ENCODE data around the gene CDC42.
"Not testable (repeated sequence)": the region's sequence is repeated elsewhere in the genome, so short reads cannot be mapped to it uniquely, and the experiment has no call there.

The CDC42 gene

GRCh38 chr1:22052115-22053016 lies at the start of gene CDC42:
Gene CDC42, plus strand, starts transcription at chr1:22052709. Its CDS starts 25,770 bp downstream, at chr1:22078479.
- DNase-seq: peak; percentile 92 to 96

- not testable (repeated sequence) for DNase-seq
Measured at GRCh38 chr1:22002875-22003274, 49.6 kb upstream of the CDC42 start.

- DNase-seq: not testable (repeated sequence)
Measured at GRCh38 chr1:22003959-22004358, 48.5 kb upstream of the CDC42 start.

- DNase-seq: peak; percentile 18 to 34
Measured at GRCh38 chr1:22005261-22006149, 47.0 kb upstream of the CDC42 start.

- DNase-seq: not testable (repeated sequence)
Measured at GRCh38 chr1:22006736-22007135, 45.8 kb upstream of the CDC42 start.

- not testable (repeated sequence) for DNase-seq
Measured at GRCh38 chr1:22007262-22007661, 45.2 kb upstream of the CDC42 start.

GRCh38 chr1:22009566-22009965 lies 42.9 kb upstream of the CDC42 start:
- not testable (repeated sequence) for DNase-seq

GRCh38 chr1:22012752-22013151 lies 39.8 kb upstream of the CDC42 start:
- DNase-seq: not testable (repeated sequence)

GRCh38 chr1:22014575-22015206 lies 37.8 kb upstream of the CDC42 start:
- not testable (repeated sequence) for DNase-seq

- DNase-seq: peak; percentile 93 to 96
Measured at GRCh38 chr1:22018583-22019559, 33.6 kb upstream of the CDC42 start.

- no peak for DNase-seq
Measured at GRCh38 chr1:22021061-22021460, 31.4 kb upstream of the CDC42 start.

GRCh38 chr1:22024485-22025367 lies 27.8 kb upstream of the CDC42 start:
- DNase-seq: peak; percentile 94

- DNase-seq: peak; percentile 94 to 95
Measured at GRCh38 chr1:22025368-22026155, 26.9 kb upstream of the CDC42 start.

- DNase-seq: no peak
Measured at GRCh38 chr1:22026924-22027289, 25.6 kb upstream of the CDC42 start.

- DNase-seq: no peak
Measured at GRCh38 chr1:22030057-22030456, 22.5 kb upstream of the CDC42 start.

GRCh38 chr1:22030473-22030872 lies 22.0 kb upstream of the CDC42 start:
- DNase-seq: no peak

- peak; percentile 19 to 22 for DNase-seq
Measured at GRCh38 chr1:22031214-22031962, 21.1 kb upstream of the CDC42 start.

GRCh38 chr1:22034834-22035233 lies 17.7 kb upstream of the CDC42 start:
- not testable (repeated sequence) for DNase-seq

- DNase-seq: no peak
Measured at GRCh38 chr1:22037520-22037919, 15.0 kb upstream of the CDC42 start.

Data from Kasumi-1 (cell line).